Osteoblast (primary cell): ENCODE data around the gene PES1. TPM values are rescaled to one million over a fixed set of nuclear protein-coding genes. Genes with fewer than 3 reads are reported as not detected.

ENCODE experiments used
- DNase-seq: peaks from one replicate; pipeline ENCODE4 v3.0.0; 2011; ENCODE audit warnings: low spot score, mixed read lengths; ENCODE audit not compliant: insufficient read length; ENCODE audit errors: missing footprints
- H2AFZ ChIP-seq: 2 replicates; pipeline ENCODE4 v1.6.0; 2011; ENCODE audit warnings: mild to moderate bottlenecking, low read length
- H3K27ac ChIP-seq: 2 replicates; pipeline ENCODE4 v1.5.1; 2011; ENCODE audit warnings: mild to moderate bottlenecking, low read depth, low read length, moderate library complexity
- H3K27me3 ChIP-seq: 2 replicates; pipeline ENCODE4 v1.6.0; 2012; ENCODE audit warnings: mild to moderate bottlenecking, control low read depth, inconsistent platforms, low read length, moderate library complexity; ENCODE audit not compliant: insufficient read depth
- H3K36me3 ChIP-seq: 2 replicates; pipeline ENCODE4 v1.5.1; 2011; ENCODE audit warnings: mild to moderate bottlenecking, low read length, control low read depth, moderate library complexity; ENCODE audit not compliant: insufficient read depth
- H3K4me1 ChIP-seq: 2 replicates; pipeline ENCODE4 v1.5.1; 2011; ENCODE audit warnings: mild to moderate bottlenecking, low read length, control low read depth, moderate library complexity; ENCODE audit not compliant: insufficient read depth
- H3K4me2 ChIP-seq: 2 replicates; pipeline ENCODE4 v1.6.0; 2011; ENCODE audit warnings: mild to moderate bottlenecking, low read length; ENCODE audit not compliant: insufficient read depth
- H3K4me3 ChIP-seq: fragments of 200-600 bp; sonication (generic); 3 replicates; pipeline ENCODE4 v1.5.1; 2012; ENCODE audit warnings: mild to moderate bottlenecking, low read length, inconsistent platforms; ENCODE audit not compliant: insufficient read depth
- H3K79me2 ChIP-seq: 2 replicates; pipeline ENCODE4 v1.6.0; 2012; ENCODE audit warnings: mild to moderate bottlenecking, low read length, control low read depth, inconsistent platforms; ENCODE audit not compliant: insufficient read depth
- H3K9me3 ChIP-seq: 2 replicates; pipeline ENCODE4 v1.5.1; 2011; ENCODE audit warnings: low read depth, low read length, control low read depth
- H4K20me1 ChIP-seq: 2 replicates; pipeline ENCODE4 v1.6.0; 2012; ENCODE audit warnings: mild to moderate bottlenecking, low read length, control low read depth; ENCODE audit not compliant: insufficient read depth
- total RNA-seq: library from RNA; depleted of rRNA; stranded (reverse); fragments of >200 nt; gene quantifications from 2 replicates; pipeline ENCODE4 v1.2.3, GENCODE V29; 2012
- TF ChIP-seq, protein P1 (sequence below): IDR thresholded peaks from 2 replicates; pipeline ENCODE4 v1.5.1; 2011; ENCODE audit warnings: mild to moderate bottlenecking, low read depth, low read length, moderate library complexity; ENCODE audit errors: extremely low read depth

The PES1 gene
- total RNA-seq, 1 donor = 64.8 TPM

DNA sequence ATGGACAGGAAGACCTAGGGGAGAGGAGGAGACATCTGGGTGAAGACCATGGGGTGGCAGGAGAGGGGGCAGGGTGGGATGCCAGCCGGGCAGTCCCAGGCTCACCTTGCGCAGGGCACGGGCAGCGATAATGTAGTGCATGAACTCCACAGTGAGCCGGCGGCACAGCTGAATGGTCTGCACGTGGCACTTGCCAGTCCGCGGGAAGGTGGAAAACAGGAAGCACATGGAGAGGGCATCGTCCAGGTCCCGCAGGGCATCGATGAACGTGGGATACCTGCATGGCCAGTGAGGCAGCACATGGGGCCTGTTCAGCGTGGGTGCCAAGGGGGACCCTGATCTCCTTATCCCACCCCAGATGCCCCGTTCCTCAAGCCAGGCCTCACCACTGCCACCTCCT lies 7.3 kb downstream of the PES1 start:
- no peaks in the 10 kb centered on the region for H3K27me3 ChIP-seq
- no peak overlapping the region for H3K27ac ChIP-seq
- H4K20me1 ChIP-seq = peaks cover 15% of the 10 kb centered on the region
- H3K4me1 ChIP-seq = peaks cover 11% of the 10 kb centered on the region
- H2AFZ ChIP-seq = no peak overlapping the region
- H3K4me2 ChIP-seq = no peak overlapping the region
- H3K36me3 ChIP-seq = peaks cover 88% of the 10 kb centered on the region
- TF ChIP-seq, protein P1, sequence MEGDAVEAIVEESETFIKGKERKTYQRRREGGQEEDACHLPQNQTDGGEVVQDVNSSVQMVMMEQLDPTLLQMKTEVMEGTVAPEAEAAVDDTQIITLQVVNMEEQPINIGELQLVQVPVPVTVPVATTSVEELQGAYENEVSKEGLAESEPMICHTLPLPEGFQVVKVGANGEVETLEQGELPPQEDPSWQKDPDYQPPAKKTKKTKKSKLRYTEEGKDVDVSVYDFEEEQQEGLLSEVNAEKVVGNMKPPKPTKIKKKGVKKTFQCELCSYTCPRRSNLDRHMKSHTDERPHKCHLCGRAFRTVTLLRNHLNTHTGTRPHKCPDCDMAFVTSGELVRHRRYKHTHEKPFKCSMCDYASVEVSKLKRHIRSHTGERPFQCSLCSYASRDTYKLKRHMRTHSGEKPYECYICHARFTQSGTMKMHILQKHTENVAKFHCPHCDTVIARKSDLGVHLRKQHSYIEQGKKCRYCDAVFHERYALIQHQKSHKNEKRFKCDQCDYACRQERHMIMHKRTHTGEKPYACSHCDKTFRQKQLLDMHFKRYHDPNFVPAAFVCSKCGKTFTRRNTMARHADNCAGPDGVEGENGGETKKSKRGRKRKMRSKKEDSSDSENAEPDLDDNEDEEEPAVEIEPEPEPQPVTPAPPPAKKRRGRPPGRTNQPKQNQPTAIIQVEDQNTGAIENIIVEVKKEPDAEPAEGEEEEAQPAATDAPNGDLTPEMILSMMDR = no peak
- H3K9me3 ChIP-seq = no peaks in the 10 kb centered on the region
- DNase-seq = peak; percentile 54
- H3K79me2 ChIP-seq = peaks cover 14% of the 10 kb centered on the region
- no peak overlapping the region for H3K4me3 ChIP-seq

GRCh38 chr22:30582788-30583545 lies 8.7 kb downstream of the PES1 start:
- peak overlapping the region; percentile 45 for H3K27ac ChIP-seq
- peaks cover 86% of the 10 kb centered on the region for H3K36me3 ChIP-seq
- H2AFZ ChIP-seq = no peak overlapping the region
- H3K79me2 ChIP-seq = peaks cover 6% of the 10 kb centered on the region
- TF ChIP-seq, protein P1 = no peak
- no peak overlapping the region for H3K4me3 ChIP-seq
- H4K20me1 ChIP-seq = peaks cover 9% of the 10 kb centered on the region
- H3K9me3 ChIP-seq = no peaks in the 10 kb centered on the region
- peak; percentile 76 for DNase-seq
- no peak overlapping the region for H3K4me2 ChIP-seq
- no peaks in the 10 kb centered on the region for H3K27me3 ChIP-seq
- peaks cover 11% of the 10 kb centered on the region for H3K4me1 ChIP-seq

DNA sequence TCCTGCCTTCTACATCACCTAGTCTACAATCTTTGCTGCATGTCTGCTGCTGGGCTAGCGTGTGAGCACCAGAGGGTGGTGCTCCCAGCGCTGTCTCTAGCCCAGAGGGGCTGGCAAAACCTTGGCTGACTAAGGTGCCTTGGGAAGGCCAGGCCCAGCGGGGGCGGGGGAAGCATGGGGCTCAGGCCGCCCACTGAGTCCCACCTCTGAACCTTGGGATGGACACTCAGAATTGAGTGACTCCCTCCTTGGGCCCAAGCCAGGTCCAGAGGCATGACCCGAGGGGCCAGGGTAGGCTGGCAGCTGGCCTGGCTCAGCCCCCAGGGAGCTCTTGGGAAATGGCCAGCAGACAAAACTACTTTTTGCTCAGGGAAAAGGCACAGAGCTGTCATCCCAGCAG lies 9.7 kb downstream of the PES1 start:
- Histone ChIP-seq H3K4me3 (no peak overlapping the region), H3K4me1 (peaks cover 11% of the 10 kb centered on the region), H3K36me3 (peaks cover 85% of the 10 kb centered on the region), H3K27me3 (no peaks in the 10 kb centered on the region), H3K4me2 (no peak overlapping the region), H4K20me1 (peaks cover 9% of the 10 kb centered on the region), H3K79me2 (peaks cover 2% of the 10 kb centered on the region), H2AFZ (no peak overlapping the region), H3K27ac (peak overlapping the region; percentile 45), H3K9me3 (no peaks in the 10 kb centered on the region)
- TF ChIP-seq, protein P1 = no peak
- DNase-seq = peak; percentile 88

DNA sequence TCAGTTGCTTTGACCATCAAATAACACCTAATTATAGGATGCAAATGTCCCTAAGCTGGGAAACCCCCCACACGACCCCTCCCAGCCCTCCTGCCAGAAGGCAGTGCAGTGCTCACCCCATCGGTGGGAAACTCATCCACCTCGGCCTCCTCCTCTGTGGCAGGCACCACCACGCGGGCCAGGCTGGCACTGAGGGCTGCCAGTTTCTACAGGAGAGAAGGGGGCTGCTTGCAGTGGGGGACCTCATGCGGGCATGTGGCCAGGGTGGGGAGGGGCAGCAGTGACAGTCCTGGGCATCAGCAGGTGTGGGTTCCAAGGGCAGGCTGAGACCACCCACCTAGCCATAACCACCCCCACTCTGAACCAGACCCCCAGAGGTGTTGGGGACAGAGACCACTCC lies 10.8 kb downstream of the PES1 start:
- Histone ChIP-seq H3K4me2 (no peak overlapping the region), H2AFZ (no peak overlapping the region), H3K79me2 (peaks cover 2% of the 10 kb centered on the region), H3K4me1 (peaks cover 14% of the 10 kb centered on the region), H3K36me3 (peaks cover 85% of the 10 kb centered on the region), H3K27me3 (no peaks in the 10 kb centered on the region), H3K4me3 (no peak overlapping the region), H4K20me1 (peaks cover 11% of the 10 kb centered on the region), H3K27ac (no peak overlapping the region), H3K9me3 (no peaks in the 10 kb centered on the region)
- TF ChIP-seq, protein P1 = no peak
- peak; percentile 36 for DNase-seq
